NCI-H69 (cell line): ENCODE data around the gene DAAM2.

ENCODE experiments used
- DNase-seq: peaks from one replicate; lab custom pipeline; 2025; lab: John Stamatoyannopoulos, UW

Gene DAAM2

GRCh38 chr6:39787322-39787721, 4.9 kb upstream of the DAAM2 start:
- no peak for DNase-seq

GRCh38 chr6:39790772-39791171, 1.4 kb upstream of the DAAM2 start:
- no peak for DNase-seq

DNA sequence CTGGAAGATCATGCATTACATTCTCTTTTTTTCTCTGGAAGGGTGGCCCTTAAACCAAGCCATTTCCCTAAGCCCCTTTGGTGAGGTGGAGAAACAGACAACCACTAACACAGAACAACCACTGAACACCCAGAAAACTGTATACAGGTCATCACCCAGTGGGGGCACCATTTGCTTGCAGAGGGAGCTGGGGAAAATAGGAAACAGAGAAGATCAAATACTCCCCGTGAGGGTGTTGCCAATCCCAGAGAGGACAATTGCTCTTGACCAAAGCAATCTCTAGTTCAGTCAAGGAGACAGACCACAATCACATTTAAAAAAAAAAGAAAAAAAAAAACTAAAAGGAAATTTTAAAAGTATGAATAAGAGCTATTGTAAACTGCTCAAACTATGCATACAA, 865 bp upstream of the DAAM2 start:
- DNase-seq = no peak

DNA sequence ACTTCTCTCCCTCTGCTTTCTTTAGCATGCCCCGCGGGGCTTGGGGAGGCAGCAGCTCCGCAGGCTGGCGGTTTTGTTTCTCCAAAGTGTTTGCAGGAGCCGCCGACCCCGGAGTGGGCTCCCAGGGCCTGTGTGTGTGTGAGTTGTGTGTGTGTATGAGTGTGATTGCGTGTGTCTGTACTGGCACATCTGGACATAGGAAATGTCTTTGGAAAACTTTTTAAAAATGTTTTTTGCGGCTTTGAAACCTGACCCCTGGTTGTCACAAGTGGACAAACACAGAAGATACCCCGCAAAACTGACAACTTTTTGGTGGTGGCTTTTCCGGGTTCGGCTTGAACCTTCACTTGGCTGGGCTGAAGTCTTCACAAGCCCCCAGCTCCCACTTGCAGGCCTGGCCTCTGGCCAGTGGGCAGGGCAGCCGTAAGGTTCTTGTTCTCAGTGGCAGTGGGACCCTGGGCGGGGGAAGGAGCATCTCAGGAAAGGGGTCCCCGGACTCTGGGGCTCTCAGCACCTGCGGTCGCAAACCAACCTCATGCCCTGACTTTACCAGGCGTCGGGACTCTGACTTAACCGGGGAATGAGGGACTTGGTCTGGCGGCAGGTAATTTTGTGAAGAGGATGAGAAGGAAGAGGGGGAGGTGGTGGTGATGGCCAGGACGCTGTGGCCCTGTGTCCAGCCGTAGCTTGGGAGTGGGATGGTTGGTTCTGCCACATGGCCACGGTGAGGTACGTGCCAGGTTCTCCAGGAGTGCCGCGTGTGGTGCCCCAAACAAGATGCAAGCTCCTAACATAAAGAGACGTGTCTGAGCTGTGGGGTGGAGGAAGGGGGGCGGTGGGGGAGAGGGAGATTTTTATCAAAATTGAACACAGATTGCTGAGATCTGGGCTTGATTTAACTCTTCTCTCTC, 619 bp downstream of the DAAM2 start:
- no peak for DNase-seq

GRCh38 chr6:39793516-39793915, 1.3 kb downstream of the DAAM2 start:
- no peak for DNase-seq

- DNase-seq = no peak
Observed at GRCh38 chr6:39794231-39794630, 2.1 kb downstream of the DAAM2 start.

DNA sequence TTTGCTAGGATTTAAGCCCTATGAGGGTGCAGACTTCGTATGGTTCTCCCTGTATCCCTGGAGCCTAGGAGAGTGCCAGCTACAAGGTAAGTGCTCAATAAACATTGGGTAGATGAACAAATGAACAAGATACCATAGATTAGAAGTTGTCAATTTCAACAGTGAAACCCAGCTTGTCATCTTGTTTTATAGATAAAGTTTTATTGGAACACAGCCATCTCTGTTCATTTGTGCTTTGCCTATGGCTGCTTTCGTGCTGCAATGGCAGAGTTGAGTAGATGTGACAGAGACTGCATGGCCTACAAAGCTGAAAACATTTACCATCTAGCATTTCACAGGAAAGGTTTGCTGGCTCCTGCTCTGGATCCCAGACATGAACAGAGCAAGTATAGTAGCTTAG, 5.6 kb downstream of the DAAM2 start:
- DNase-seq = no peak

GRCh38 chr6:39800034-39801032, 8.2 kb downstream of the DAAM2 start:
- DNase-seq = no peak

GRCh38 chr6:39801456-39802251, 9.5 kb downstream of the DAAM2 start:
- peak; percentile 26 for DNase-seq

DNA sequence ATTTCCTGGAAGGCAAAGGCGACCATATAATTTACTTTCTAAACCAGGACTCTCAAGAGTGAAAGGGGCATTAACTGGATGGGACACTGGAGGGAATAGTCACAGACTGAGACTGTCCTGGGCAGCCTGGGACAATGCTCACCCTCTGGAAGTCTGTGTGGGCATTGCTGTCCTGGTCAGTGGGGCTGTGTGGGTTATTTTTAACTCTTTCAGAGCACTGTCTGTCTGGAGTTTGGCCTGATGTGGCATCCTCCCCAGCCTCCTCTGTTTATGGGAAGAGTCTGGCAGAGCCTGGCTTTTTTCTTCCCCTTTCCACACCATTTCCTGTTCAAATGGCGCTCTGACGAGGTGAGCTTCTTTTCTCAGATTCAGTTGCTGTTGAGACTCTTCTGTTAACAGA, 11.7 kb downstream of the DAAM2 start:
- no peak for DNase-seq

GRCh38 chr6:39804466-39805065, 12.4 kb downstream of the DAAM2 start:
- no peak for DNase-seq

DNA sequence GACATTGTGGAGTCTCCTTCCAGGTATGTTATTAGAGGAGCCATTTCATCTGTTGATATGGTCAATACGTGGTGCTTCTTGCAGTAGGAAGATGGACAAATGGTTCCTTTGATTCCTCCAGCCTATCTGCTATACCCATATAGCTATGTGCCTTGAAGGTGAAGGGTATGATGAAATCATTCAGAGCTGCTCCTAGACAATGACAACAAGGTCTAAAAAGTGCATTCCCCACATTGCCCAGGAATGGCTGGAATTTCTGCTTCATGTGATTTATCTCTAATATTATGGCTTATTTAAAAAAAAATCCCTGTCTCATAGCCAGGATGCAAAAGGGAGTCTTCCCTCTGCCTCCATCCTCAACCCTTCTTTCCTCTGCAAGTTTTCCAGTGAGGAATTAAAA, 14.1 kb downstream of the DAAM2 start:
- no peak for DNase-seq

DNA sequence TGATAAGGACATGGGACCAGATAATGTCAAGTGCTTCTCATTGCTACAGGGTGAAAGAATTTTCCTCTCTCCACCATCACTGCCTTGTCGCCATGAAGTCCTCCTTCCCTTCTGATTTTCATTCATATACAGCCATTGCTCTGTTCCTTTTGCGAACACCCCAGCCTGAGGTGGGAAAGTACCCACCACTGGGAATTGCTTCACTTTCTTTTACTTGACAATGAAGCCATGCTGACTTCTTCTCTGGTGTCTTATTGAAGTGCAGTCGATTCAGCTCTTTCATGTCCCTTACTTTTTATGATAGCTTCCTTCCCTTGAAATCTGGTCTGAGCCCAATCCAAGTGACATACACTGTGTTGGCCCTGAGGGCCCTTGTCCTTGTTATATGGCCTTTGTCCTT, 16.2 kb downstream of the DAAM2 start:
- no peak for DNase-seq

DNA sequence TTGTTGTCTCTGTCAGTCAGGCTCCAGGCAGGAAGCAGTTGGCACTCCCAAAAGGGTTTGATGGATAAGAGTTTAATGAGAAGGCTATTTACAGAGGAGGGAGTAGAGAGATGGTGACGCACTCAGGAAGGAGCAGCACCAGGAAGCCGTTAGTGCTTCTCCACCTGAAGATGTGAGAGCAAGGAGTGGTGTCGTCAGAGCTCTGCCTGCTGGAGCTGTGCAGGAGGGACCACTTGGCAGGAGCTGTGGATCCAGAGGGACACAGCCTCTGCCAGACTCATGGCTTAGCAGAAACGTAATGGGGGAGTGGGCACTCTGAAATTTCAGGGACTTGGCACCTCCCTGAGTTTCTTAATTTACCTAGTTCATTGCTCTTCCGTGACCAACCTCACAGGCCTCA, 16.8 kb downstream of the DAAM2 start:
- DNase-seq = no peak

- no peak for DNase-seq
Observed at GRCh38 chr6:39811835-39812345, 19.7 kb downstream of the DAAM2 start.

DNA sequence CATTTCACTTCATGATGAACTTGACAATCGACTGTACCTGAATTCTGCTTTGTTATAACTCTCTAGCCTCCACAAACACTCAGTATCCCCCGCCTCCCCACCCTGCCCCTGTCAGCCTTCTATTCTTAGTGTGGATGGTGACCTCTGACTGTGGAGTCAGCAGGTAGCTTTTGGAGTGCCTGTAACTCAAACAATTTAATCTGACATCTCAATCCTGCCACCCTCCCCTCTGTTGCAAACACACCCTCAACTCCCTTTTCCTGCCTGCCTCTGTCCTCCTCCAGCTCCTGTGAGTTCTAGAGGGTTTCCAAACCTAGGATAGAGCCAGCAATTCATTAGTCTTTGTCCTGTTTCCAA, 20.3 kb downstream of the DAAM2 start:
- no peak for DNase-seq

GRCh38 chr6:39812853-39813533, 20.8 kb downstream of the DAAM2 start:
- no peak for DNase-seq

DNA sequence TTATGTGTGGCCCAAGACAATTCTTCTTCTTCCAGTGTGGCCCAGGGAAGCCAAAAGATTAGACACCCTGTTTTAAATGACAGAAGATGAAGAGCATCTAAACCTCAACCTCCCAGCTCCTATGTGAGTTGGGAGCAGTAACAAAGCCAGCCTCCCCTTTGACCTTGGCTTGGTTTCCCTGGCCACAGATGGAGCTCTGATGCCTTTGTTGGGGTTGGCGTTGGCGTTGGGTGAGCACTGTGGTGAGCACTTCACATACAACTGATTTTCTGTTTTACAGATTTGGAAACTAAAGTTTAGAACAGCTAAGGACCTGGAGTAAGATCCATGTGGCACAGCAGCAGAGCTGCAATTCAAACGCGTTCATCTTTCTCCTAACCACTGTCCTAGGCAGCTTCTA, 22.1 kb downstream of the DAAM2 start:
- no peak for DNase-seq

DNA sequence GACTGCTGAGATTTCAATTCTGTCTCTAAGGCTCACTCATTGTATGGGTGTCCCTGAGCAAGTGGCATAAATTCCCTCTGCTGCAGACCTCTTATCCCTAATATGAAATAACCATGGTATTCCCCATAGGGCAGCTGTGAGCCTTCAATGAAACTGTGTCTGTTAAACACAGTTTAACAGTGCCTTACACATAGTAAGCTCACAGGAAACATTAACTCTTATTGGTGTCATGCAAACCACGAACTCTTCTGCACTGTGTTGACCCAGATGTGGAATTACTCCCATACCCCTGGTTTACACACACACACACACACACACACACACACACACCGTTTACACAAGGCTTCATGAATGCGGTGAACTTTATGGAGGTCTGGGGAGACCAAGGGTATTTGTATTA, 23.2 kb downstream of the DAAM2 start:
- DNase-seq = no peak

DNA sequence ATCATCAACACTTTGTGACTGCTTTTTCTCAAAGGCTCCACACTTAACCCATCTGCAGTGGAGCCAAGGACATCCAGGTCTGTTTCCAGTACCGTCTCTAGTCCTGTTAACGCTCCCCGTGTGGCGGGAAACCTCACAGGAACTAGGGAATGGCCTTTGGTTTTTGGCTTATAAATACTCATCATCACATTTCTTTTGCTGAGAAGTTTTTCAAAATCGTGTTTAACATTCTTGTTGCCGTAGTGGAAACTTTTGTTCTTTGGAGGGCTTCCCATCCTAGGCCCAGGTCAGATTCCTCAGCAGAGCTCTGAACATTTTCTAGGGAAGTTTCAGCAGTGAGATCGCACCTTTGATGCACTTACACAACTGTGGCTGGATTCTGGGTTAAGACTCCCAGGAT, 24.6 kb downstream of the DAAM2 start:
- no peak for DNase-seq

DNA sequence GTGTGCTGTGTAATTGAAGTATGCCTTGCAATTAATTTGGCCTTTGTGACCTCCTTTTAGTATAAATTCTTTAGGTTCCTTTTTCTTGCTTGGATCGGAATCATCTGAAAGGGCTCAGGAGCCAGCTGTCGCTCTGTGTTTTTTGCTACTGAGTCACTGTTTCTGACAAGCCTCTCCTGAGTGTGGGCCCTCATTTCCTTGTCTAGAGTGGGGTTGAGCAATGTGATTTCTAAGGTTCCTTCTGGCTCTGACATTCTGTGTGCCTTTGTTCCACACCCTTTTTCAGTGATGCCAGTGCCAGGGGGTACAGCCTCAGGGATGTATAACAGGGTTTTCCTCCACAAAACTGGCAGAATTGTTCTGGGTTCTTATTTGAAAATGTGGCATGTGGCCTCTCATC, 26.5 kb downstream of the DAAM2 start:
- no peak for DNase-seq
